Measurements from ENCODE around the gene PXN.

The PXN gene

DNA sequence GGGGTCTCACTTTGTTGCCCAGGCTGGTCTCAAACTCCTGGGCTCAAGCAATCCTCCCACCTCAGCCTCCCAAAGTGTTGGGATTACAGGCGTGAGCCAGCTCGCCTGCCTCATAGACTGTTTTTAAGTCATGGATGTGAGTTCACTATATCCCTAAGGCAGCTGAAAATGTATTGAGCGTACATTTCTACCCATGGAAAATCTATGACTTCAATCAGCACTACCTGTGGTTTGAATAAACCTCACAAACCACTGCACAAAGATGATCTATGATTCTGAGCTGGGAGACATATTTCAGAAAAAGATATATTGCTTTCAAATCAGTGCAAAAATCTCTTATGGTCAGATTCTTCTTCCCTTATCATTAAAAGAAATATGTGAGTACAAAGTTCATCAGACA is 93.5 kb downstream of the PXN start:
- DNase-seq (ENCODE audit: low spot score), result no peak

DNA sequence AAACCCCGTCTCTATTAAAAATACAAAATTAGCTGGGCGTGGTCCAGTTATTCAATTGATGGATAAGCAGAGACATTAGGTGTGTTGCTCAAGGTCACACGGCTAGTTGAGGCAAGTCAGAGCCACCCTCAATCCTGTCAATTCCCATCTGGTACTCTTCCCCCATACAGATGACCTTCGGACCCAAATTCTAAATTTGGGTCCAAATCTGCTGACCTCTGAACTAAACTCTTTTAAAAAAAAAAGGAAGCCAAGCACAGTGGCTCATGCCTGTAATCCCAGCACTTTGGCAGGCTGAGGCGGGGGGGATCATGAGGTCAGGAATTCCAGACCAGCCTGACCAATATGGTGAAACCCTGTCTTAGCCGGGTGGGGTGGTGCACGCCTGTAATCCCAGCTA is 94.9 kb downstream of the PXN start:
- DNase-seq (ENCODE audit: low spot score), result no peak

DNA sequence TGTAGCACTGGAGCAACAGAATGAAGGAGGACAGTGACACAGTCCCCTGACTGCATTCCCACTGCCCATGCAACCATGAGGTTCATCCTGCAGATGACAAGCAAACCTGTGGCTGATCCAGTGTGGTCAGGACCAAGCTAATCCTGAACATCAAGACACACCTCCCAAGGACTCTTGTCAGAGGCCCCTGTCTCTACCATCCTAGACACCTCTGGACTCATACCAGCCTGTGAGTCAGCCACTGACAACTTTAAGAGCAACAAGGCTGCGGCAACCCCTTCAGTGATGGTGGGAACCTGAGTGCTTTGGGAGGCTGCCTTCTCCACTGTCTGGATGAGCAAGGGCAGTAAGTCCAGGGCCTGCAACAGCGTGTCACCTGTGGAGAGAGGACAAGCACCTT is 95.6 kb downstream of the PXN start:
- DNase-seq (ENCODE audit: low spot score), result no peak

DNA sequence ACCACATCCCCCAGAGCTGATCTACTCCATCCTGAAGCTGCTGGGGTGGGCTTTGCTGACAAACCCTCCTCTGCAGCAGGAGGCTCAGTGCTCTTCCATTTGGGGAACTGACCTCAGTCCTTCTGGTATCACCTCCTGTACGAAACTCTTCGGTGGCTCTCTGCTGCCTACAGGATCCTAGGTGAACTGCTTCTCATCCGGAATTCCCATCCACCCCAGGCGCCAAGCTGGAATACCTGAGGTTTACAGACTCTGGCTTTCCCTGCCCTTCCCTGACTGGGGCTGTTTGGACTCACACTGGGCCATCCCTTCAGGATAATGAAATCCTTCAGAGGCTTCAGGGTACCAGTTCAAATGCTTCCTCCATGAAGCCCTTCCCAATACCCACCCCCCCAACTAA is 97.2 kb downstream of the PXN start:
- DNase-seq (ENCODE audit: low spot score), result no peak

GRCh38 chr12:120167529-120168095 is 97.9 kb downstream of the PXN start:
- DNase-seq (ENCODE audit: low spot score), result no peak

GRCh38 chr12:120164293-120164692 is 101.2 kb downstream of the PXN start:
- no peak for DNase-seq (ENCODE audit: low spot score)

- DNase-seq (ENCODE audit: low spot score), result no peak
These were observed 102.8 kb downstream of the PXN start for GRCh38 chr12:120162763-120163162.

DNA sequence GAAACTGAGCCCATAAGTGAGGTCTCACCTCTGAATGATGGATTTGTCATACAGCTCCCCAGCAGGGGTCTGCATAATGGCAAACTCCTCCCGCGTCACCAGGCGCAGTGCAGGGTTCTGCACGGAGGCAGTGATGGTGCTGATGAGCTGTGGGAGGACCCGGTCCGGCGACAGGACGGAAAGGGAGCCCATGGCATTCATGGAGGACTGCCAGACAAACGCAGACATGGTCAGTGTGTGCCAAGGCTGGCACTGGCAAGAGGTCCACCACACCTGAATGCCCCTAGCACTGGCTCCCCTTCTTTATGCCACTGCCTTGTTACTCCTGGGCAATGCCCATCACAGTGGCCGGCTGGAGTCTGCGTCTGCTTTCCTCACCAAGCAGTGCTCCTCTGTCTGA is 103.7 kb downstream of the PXN start:
- no peak for DNase-seq (ENCODE audit: low spot score)

All from hematopoietic multipotent progenitor cell treated with erythropoietin and hydrocortisone succinate and interleukin-3 and kit ligand, for 17 days (in vitro differentiated cells).